Body of pancreas (tissue), 4 donors: ENCODE results near the gene RASL10A. TPM values are rescaled to one million over a fixed set of nuclear protein-coding genes. Genes with fewer than 3 reads are reported as not detected.

Experiments
- ATAC-seq: fragments of 150-250 bp; one replicate; pipeline ENCODE4 v1.9.1; 2016
- DNase-seq, 4 donors: peaks; one replicate each; pipeline ENCODE4 v3.0.0-alpha.2; 2019
- H3K27ac ChIP-seq, 4 donors: fragments of 200-600 bp; sonication (generic); 1 replicate in 3 of 4; 2 replicates in 1 of 4; pipeline versions ENCODE4 v1.5.1 to v1.6.1; 2016 to 2019; ENCODE audit warnings: mild to moderate bottlenecking in 1 of 4, mixed read lengths in 1 of 4, moderate library complexity in 1 of 4
- H3K27me3 ChIP-seq, 2 donors: fragments of 200-600 bp; sonication (generic); one replicate each; pipeline ENCODE4 v1.6.0; 2016; ENCODE audit warnings: mild to moderate bottlenecking in 1 of 2
- H3K36me3 ChIP-seq, 2 donors: fragments of 200-600 bp; sonication (generic); replicated peaks in 1 of 2; 2 replicates each; pipeline ENCODE4 v1.5.1; 2016; ENCODE audit warnings: low read depth in 2 of 2; ENCODE audit not compliant: insufficient read depth in 1 of 2
- H3K4me1 ChIP-seq: fragments of 200-600 bp; sonication (generic); one replicate; pipeline ENCODE4 v1.6.0; 2016
- H3K4me3 ChIP-seq, 2 donors: fragments of 200-600 bp; sonication (generic); 1 replicate in 1 of 2; 2 replicates in 1 of 2; pipeline ENCODE4 v1.5.1; 2016 to 2019
- H3K9me3 ChIP-seq, 3 donors: fragments of 200-600 bp; sonication (generic); 1 replicate in 2 of 3; 2 replicates in 1 of 3; pipeline ENCODE4 v1.5.1; 2016
- POLR2A ChIP-seq, 3 donors: fragments of 450-650 bp; IDR thresholded peaks; one replicate each; pipeline ENCODE4 v1.6.1; 2016; ENCODE audit warnings: antibody characterized with exemption in 3 of 3, mild to moderate bottlenecking in 2 of 3
- whole genome bisulfite sequencing, 2 donors: methylation state at CpG; one replicate each; pipeline ENCODE4 v1.1.5; 2017; 5-methylcytosine and 5-hydroxymethylcytosine counted together
- intact Hi-C: fragments of 100-400 bp; cut with DNase I; formaldehyde crosslinking; loops from one replicate; pipeline ENCODE4 v1.15.1; 2023
- total RNA-seq, 2 donors: library from RNA; depleted of rRNA; stranded (reverse); fragments of >200 nt; gene quantifications; one replicate each; pipeline ENCODE4 v1.1.0, GENCODE V29; 2016
- TF ChIP-seq, protein P1 (sequence below), 7 experiments: fragments of 450-650 bp in 4 of 7; fragments of 200-600 bp in 3 of 7; sonication (generic) in 3 of 7; IDR thresholded peaks; one replicate each; pipeline ENCODE4 v1.5.1; 2016 to 2019; ENCODE audit warnings: antibody characterized with exemption in 7 of 7

RASL10A gene
- total RNA-seq, 2 donors from 2014 or later: 0.78 TPM; not detected in 1

- H3K36me3 ChIP-seq: peaks cover 11 to 41% of the 10 kb centered on the region in 2 donors
These were observed 37.3 kb upstream of the RASL10A start for GRCh38 chr22:29352778-29353177.

DNA sequence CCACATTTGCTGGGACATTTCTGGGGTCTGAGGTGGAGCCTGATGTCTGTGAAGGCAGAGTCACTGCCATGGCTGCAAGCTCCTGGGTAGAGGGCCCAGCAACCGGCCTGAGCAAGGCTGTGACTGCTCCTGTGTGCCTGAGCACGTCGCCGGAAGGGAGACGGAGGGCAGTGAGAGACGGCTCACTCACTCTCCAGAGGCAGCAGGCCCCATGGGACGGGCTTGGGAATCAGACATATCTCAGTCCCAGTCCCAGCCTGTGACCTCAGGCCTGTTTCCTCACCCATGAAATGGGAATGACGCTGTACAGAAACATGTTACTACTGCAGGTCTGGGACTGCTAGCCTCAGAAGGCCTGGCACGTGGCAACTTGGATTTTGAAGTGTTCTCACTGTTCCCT, 36.4 kb upstream of the RASL10A start:
- Histone ChIP-seq H3K36me3 (peaks cover 11 to 40% of the 10 kb centered on the region in 2 donors), H3K4me1 (peaks cover 5% of the 10 kb centered on the region), H3K27me3 (no peaks in the 10 kb centered on the region), H3K9me3 (no peaks in the 10 kb centered on the region), H3K4me3 (no peak overlapping the region), H3K27ac (no peak overlapping the region)
- intact Hi-C loops: no loop called here
- TF ChIP-seq POLR2A (IDR thresholded peaks at IDR 0.05): no peak
- TF ChIP-seq, protein P1, sequence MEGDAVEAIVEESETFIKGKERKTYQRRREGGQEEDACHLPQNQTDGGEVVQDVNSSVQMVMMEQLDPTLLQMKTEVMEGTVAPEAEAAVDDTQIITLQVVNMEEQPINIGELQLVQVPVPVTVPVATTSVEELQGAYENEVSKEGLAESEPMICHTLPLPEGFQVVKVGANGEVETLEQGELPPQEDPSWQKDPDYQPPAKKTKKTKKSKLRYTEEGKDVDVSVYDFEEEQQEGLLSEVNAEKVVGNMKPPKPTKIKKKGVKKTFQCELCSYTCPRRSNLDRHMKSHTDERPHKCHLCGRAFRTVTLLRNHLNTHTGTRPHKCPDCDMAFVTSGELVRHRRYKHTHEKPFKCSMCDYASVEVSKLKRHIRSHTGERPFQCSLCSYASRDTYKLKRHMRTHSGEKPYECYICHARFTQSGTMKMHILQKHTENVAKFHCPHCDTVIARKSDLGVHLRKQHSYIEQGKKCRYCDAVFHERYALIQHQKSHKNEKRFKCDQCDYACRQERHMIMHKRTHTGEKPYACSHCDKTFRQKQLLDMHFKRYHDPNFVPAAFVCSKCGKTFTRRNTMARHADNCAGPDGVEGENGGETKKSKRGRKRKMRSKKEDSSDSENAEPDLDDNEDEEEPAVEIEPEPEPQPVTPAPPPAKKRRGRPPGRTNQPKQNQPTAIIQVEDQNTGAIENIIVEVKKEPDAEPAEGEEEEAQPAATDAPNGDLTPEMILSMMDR (IDR thresholded peaks at IDR 0.05): no peak
- DNase-seq (no peak), ATAC-seq (no peak)
- WGBS, 2 donors: 89% methylated on average over 7 to 9 of the region's 9 CpGs

More at GRCh38 chr22:29352778-29353177, 37.3 kb upstream of the RASL10A start:
- Histone ChIP-seq H3K27ac (no peak overlapping the region), H3K4me1 (peaks cover 5% of the 10 kb centered on the region), H3K9me3 (no peaks in the 10 kb centered on the region), H3K27me3 (no peaks in the 10 kb centered on the region), H3K4me3 (no peak overlapping the region)
- ATAC-seq (no peak), DNase-seq (no peak)
- WGBS, 2 donors: 84 to 91% methylated on average over 9 of the region's 9 CpGs
- TF ChIP-seq, protein P1 (IDR thresholded peaks at IDR 0.05): no peak
- no peak for TF ChIP-seq POLR2A (IDR thresholded peaks at IDR 0.05)
- intact Hi-C loops: no loop called here

DNA sequence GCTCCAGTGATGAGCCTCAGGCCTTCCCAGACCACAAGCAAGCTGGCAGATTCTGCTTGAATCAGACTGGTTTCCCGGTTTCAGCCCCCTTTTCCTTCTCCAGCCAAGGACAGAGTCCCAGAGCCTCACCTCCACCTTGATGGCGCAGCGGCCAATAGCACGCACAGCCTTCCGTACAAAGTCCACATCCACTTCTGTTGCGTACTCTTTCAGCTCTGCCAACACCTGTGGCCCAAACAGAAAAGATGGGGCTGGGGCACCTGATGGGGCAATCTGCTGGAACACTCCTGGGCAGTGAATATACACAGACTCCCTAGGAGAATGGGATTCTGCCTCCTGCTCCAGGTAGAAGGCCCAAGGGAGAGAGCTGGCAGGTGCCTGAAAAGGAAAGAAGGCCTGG, 35.5 kb upstream of the RASL10A start:
- Histone ChIP-seq H3K27me3 (no peaks in the 10 kb centered on the region), H3K36me3 (peaks cover 11 to 38% of the 10 kb centered on the region in 2 donors), H3K4me1 (peaks cover 5% of the 10 kb centered on the region), H3K4me3 (no peak overlapping the region), H3K9me3 (no peaks in the 10 kb centered on the region), H3K27ac (peak overlapping the region in 2 of 4 donors; percentile 5 to 32)
- TF ChIP-seq POLR2A (IDR thresholded peaks at IDR 0.05): no peak
- TF ChIP-seq, protein P1 (IDR thresholded peaks at IDR 0.05): no peak
- DNase-seq: peak; percentile 27 to 73 (median 72)
- peak; percentile 45 for ATAC-seq
- WGBS, 2 donors: 46 to 80% methylated on average over 2 to 6 of the region's 6 CpGs
- intact Hi-C loops: no loop called here

DNA sequence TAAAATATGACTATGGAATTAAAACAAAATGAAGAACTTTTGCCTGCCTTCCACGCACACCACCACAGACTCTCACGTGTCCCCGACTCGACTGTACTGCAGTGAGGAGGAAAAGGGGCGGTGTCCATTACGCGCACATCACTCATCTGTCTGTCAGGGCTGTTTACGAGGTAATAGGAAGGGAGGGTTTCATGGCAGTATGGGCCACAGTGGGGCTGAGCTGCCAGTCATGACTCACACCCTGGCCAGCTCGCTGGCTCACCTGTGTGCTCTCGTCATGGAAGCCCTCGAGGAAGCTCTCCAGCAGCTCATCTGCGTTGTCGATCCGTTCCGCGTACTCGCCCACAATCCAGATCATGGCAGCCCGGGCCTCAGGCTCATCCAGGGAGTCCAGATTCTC, 33.5 kb upstream of the RASL10A start:
- Histone ChIP-seq H3K36me3 (peaks cover 5 to 32% of the 10 kb centered on the region in 2 donors), H3K4me3 (no peak overlapping the region), H3K27ac (no peak overlapping the region), H3K4me1 (peaks cover 14% of the 10 kb centered on the region), H3K9me3 (no peaks in the 10 kb centered on the region), H3K27me3 (no peaks in the 10 kb centered on the region)
- TF ChIP-seq, protein P1 (IDR thresholded peaks at IDR 0.05): no peak
- TF ChIP-seq POLR2A (IDR thresholded peaks at IDR 0.05): no peak
- ATAC-seq (no peak), DNase-seq (no peak)
- intact Hi-C loops: no loop called here
- 88 to 90% methylated on average over 8 to 18 of the region's 18 CpGs for WGBS, 2 donors

DNA sequence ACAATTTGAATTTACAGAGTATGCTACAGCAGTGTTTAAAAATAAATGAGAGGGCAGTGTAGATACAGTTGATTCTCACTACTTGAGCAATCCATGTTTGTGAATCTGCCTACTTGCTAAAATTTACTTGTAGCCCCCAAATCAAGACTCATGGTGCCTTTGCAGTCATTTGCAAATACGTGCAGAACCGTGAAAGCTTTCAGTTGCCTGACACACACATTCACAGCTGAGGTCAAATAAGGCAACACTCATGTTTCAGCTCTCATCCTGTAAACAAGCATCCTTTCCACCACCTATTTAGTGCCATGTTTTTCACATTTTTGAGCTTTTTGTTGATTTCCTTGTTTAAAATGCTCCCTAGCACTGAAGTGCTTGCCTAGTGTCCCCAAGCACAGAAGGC, 32.5 kb upstream of the RASL10A start:
- Histone ChIP-seq H3K4me1 (peaks cover 23% of the 10 kb centered on the region), H3K4me3 (no peak overlapping the region), H3K27ac (no peak overlapping the region), H3K36me3 (peaks cover 0 to 23% of the 10 kb centered on the region in 2 donors), H3K27me3 (no peaks in the 10 kb centered on the region), H3K9me3 (no peaks in the 10 kb centered on the region)
- 84 to 87% methylated on average over 2 of the region's 2 CpGs for WGBS, 2 donors
- no peak for ATAC-seq
- no peak for TF ChIP-seq POLR2A (IDR thresholded peaks at IDR 0.05)
- TF ChIP-seq, protein P1 (IDR thresholded peaks at IDR 0.05): no peak
- no peak for DNase-seq
- intact Hi-C loops: no loop called here
